Gastrocnemius medialis (tissue), 4 donors: ENCODE measurements around the gene LRRFIP1.

Experiments used
- CTCF ChIP-seq, 5 experiments: fragments of 450-650 bp in 3 of 5; fragments of 200-600 bp in 2 of 5; sonication (generic) in 2 of 5; IDR thresholded peaks in 4 of 5; conservative IDR thresholded peaks in 1 of 5; 1 replicate in 4 of 5; 2 replicates in 1 of 5; pipeline ENCODE4 v1.5.1; 2016 to 2019; ENCODE audit warnings: antibody characterized with exemption in 5 of 5, mild to moderate bottlenecking in 3 of 5, moderate library complexity in 3 of 5
- POLR2A ChIP-seq, 2 donors: fragments of 450-650 bp; IDR thresholded peaks; one replicate each; pipeline ENCODE4 v1.6.1; 2017; ENCODE audit warnings: antibody characterized with exemption in 2 of 2, mild to moderate bottlenecking in 2 of 2, moderate library complexity in 2 of 2

- TF ChIP-seq POLR2A (IDR thresholded peaks at IDR 0.05), result peak in 1 of 2 donors; percentile 7
- TF ChIP-seq CTCF (IDR thresholded peaks at IDR 0.05 in 4 of 5, conservative IDR thresholded peaks at IDR 0.05 in 1 of 5), result no peak
These were observed 104.3 kb downstream of the LRRFIP1 start for GRCh38 chr2:237731663-237732062.
